HG03159 (cell line): ENCODE data around the gene ASIP.
"Not testable (repeated sequence)": the region's sequence is repeated elsewhere in the genome, so short reads cannot be mapped to it uniquely, and the experiment has no call there.

Source experiments
- ATAC-seq: cut with Tn5 transposase; IDR thresholded peaks from one replicate; pipeline ENCODE4 v1.9.1; 2021; ENCODE audit warnings: mild to moderate bottlenecking, moderate library complexity; ENCODE audit not compliant: unreplicated experiment

ASIP gene

GRCh38 chr20:34242015-34242414 lies 792 bp downstream of the ASIP start:
- not testable (repeated sequence) for ATAC-seq

GRCh38 chr20:34242879-34243278 lies 1.7 kb downstream of the ASIP start:
- ATAC-seq: no peak

- ATAC-seq: no peak
Observed at GRCh38 chr20:34243377-34243776, 2.2 kb downstream of the ASIP start.

GRCh38 chr20:34246126-34246626 lies 5.0 kb downstream of the ASIP start:
- ATAC-seq: no peak

GRCh38 chr20:34249291-34249690 lies 8.1 kb downstream of the ASIP start:
- no peak for ATAC-seq

- no peak for ATAC-seq
Observed at GRCh38 chr20:34250005-34250404, 8.8 kb downstream of the ASIP start.

GRCh38 chr20:34251619-34252018 lies 10.4 kb downstream of the ASIP start:
- no peak for ATAC-seq

GRCh38 chr20:34252431-34253086 lies 11.3 kb downstream of the ASIP start:
- not testable (repeated sequence) for ATAC-seq

- no peak for ATAC-seq
Observed at GRCh38 chr20:34254979-34255378, 13.8 kb downstream of the ASIP start.

GRCh38 chr20:34256629-34257124 lies 15.5 kb downstream of the ASIP start:
- ATAC-seq: no peak

GRCh38 chr20:34260208-34260942 lies 19.2 kb downstream of the ASIP start:
- ATAC-seq: no peak

GRCh38 chr20:34262488-34263288 lies 21.5 kb downstream of the ASIP start:
- ATAC-seq: no peak

- not testable (repeated sequence) for ATAC-seq
Observed at GRCh38 chr20:34263468-34263867, 22.2 kb downstream of the ASIP start.

GRCh38 chr20:34264141-34264540 lies 22.9 kb downstream of the ASIP start:
- ATAC-seq: no peak

- no peak for ATAC-seq
Observed at GRCh38 chr20:34268145-34268544, 26.9 kb downstream of the ASIP start.

- ATAC-seq: no peak
Observed at GRCh38 chr20:34268851-34269636, 27.8 kb downstream of the ASIP start.

- no peak for ATAC-seq
Observed at GRCh38 chr20:34269996-34270627, 28.9 kb downstream of the ASIP start.

GRCh38 chr20:34271956-34272355 lies 30.7 kb downstream of the ASIP start:
- no peak for ATAC-seq

GRCh38 chr20:34274694-34275093 lies 33.5 kb downstream of the ASIP start:
- no peak for ATAC-seq

- ATAC-seq: no peak
Observed at GRCh38 chr20:34281177-34281576, 40.0 kb downstream of the ASIP start.
